ENCODE measurements around the gene SBSN.

SBSN gene

DNA sequence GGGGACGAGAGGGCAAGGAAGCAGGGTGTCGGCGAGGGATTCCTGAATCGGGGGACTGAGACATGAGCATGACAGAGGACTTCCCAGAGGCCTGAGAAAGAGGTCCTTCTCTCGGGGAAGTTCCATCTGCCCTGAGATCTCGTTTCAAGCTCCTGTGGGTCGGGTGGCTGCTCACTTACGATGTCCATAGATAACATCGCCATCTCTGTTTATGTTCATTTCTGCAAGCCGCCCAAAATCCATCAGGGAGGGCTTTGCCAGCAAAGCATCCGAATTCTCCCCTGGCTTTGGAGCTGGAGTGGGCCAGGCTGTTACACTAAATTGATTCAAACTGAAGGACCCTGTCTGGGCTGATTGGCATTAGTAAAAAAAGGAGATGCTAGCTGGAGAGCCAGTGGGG lies 20.6 kb downstream of the SBSN start:
- H3K4me3 ChIP-seq (ENCODE audit: low read depth, low read length): no peak overlapping the region
- no peak for DNase-seq (ENCODE audit: low read depth)
- in situ Hi-C loops (cut with HindIII; ENCODE audit: low sequenced_read_pairs): loop anchor here (5.0 kb wide), 1 partner anchor 155 kb away; no protein-coding TSS in a partner anchor
- TF ChIP-seq, protein P1, sequence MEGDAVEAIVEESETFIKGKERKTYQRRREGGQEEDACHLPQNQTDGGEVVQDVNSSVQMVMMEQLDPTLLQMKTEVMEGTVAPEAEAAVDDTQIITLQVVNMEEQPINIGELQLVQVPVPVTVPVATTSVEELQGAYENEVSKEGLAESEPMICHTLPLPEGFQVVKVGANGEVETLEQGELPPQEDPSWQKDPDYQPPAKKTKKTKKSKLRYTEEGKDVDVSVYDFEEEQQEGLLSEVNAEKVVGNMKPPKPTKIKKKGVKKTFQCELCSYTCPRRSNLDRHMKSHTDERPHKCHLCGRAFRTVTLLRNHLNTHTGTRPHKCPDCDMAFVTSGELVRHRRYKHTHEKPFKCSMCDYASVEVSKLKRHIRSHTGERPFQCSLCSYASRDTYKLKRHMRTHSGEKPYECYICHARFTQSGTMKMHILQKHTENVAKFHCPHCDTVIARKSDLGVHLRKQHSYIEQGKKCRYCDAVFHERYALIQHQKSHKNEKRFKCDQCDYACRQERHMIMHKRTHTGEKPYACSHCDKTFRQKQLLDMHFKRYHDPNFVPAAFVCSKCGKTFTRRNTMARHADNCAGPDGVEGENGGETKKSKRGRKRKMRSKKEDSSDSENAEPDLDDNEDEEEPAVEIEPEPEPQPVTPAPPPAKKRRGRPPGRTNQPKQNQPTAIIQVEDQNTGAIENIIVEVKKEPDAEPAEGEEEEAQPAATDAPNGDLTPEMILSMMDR (IDR thresholded peaks at IDR 0.05; ENCODE audit: low read depth, low read length, missing control alignments): no peak

DNA sequence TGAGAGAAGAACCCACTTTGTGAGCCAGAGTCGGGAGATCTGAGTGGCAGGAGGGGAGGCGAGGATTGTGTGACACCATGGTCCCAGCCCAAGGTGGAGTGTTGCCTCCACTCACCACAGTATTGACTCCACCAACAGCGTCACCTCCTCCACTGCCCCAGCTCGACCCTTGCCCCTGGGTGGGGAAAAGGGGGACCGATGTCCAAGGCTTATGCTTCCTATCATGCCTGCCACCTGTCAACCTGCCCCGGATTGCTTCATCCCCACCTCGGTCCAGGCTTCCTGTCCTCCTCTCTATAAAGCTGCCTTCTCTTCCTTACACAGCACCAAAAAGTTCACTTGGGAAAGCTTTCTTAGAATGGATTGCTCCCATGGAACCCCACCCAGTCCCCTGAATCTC lies 22.1 kb downstream of the SBSN start:
- TF ChIP-seq, protein P1 (IDR thresholded peaks at IDR 0.05; ENCODE audit: low read depth, low read length, missing control alignments): no peak
- no peak for DNase-seq (ENCODE audit: low read depth)
- H3K4me3 ChIP-seq (ENCODE audit: low read depth, low read length): no peak overlapping the region
- in situ Hi-C loops (cut with HindIII; ENCODE audit: low sequenced_read_pairs): loop anchor here (5.0 kb wide), 1 partner anchor 154 kb away; no protein-coding TSS in a partner anchor

DNA sequence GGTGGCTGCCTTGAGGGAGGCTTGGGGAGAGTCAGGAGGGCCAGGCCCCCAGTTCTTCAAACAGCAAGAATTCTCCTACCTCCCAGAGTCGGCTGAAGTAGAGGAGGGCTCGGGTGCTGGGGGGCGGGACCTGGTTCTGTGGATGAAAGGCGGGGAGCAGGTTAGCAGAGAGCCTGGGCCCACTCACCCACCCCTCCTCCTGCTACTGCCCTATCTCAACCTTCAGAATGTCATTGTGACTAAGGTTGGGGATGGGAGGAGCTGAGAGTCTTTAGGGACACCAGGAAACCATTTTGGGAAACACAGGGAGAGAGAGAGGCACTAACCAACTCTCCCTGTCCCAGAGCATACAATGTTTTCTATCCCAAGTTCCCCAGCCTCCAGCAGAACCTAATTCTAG lies 25.4 kb downstream of the SBSN start:
- TF ChIP-seq, protein P1 (IDR thresholded peaks at IDR 0.05; ENCODE audit: low read depth, low read length, missing control alignments): no peak
- in situ Hi-C loops (cut with HindIII; ENCODE audit: low sequenced_read_pairs): no loop called here
- H3K4me3 ChIP-seq (ENCODE audit: low read depth, low read length): no peak overlapping the region
- no peak for DNase-seq (ENCODE audit: low read depth)

DNA sequence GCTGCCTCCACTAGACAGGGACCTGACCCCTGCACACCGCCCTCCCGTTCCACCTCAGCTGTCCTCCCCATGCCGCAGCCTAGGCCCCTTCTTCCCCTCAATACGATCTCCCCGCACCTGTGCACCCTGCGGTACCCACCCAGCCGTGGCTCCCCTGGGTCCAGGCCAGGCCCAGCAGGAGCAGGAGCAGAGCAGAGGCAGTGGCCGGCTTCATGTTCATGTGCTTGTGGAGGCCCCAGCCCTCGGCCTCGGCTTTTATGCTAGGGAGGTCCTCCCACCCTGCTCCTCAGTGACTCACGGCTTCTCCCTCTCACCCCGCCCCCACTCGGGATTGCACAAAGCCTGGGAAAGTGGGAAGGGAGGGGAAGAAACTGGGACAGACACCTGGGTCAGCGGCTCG lies 26.4 kb downstream of the SBSN start:
- in situ Hi-C loops (cut with HindIII; ENCODE audit: low sequenced_read_pairs): no loop called here
- H3K4me3 ChIP-seq (ENCODE audit: low read depth, low read length): no peak overlapping the region

DNA sequence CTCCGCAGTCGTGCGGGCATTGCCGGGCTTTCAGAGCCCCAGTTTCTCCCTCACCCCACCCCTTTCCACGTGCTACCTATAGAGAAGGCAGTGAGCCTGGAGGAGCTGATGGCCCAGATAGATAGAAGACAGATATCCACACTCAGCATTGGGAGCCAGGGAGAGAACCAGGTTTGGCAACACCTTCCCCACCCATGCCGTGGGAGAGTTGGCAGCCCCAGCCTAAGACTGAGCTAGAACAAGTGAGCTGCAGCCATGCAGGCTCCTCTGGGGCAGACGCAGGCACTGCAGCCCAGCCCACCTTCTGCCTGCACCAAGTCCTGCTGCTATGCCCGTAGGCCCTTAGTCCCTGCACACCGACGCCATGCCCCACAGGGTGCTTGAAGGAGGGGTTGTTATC lies 27.5 kb downstream of the SBSN start:
- H3K4me3 ChIP-seq (ENCODE audit: low read depth, low read length): no peak overlapping the region
- in situ Hi-C loops (cut with HindIII; ENCODE audit: low sequenced_read_pairs): no loop called here
- no peak for DNase-seq (ENCODE audit: low read depth)
- TF ChIP-seq, protein P1 (IDR thresholded peaks at IDR 0.05; ENCODE audit: low read depth, low read length, missing control alignments): no peak

More for the DNA sequence above, 26.4 kb downstream of the SBSN start:
- TF ChIP-seq, protein P1 (IDR thresholded peaks at IDR 0.05; ENCODE audit: low read depth, low read length, missing control alignments): no peak
- DNase-seq (ENCODE audit: low read depth): no peak

DNA sequence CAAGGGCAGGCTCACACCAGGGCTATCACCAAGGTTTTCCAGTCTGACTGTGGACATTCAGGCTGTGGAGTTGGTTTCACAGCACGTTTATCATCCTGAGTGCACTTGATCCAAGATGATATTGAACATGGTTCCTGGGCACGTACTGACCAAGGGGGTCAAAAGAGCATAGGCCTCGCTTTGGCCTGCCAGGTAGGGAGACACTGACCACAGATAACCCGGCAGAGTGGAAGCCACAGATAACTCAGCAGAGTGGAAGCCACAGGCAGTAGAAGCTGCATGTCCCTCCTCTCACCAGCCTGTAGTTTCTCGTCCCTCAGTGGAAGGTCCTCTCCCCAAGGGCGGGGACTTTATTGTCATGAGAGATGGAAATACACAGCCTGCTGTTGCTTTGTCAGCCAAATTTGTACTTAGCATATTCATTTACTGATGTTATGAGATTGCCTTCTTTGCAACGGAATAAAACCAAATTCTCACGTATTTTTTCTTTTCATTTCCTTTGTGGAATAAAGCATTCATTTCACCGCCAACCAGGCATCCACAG lies 29.1 kb downstream of the SBSN start:
- in situ Hi-C loops (cut with HindIII; ENCODE audit: low sequenced_read_pairs): no loop called here
- no peak overlapping the region for H3K4me3 ChIP-seq (ENCODE audit: low read depth, low read length)
- TF ChIP-seq, protein P1 (IDR thresholded peaks at IDR 0.05; ENCODE audit: low read depth, low read length, missing control alignments): no peak
- no peak for DNase-seq (ENCODE audit: low read depth)
